ENCODE results near the gene SMAD3.

SMAD3 gene

DNA sequence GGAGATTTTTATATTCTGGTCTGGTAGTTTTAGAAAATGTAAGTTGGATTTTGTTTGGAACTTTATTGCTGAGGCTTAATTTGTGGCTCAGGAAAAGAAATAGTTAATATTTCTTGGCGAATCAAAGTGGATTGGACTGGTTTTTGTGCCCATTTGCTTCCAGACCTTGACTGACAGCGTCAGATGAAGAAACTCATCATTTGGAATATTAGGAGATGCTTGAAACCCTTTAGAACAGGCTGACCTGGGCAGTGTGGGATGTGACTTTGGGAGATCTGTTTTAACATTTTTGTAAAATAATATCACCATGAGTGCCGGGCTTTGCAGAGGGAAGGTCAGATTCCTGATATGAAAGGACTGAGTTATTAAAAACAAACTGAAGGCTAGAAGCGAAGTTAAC lies 106.1 kb downstream of the SMAD3 start (continued):
- TF ChIP-seq, protein P1, sequence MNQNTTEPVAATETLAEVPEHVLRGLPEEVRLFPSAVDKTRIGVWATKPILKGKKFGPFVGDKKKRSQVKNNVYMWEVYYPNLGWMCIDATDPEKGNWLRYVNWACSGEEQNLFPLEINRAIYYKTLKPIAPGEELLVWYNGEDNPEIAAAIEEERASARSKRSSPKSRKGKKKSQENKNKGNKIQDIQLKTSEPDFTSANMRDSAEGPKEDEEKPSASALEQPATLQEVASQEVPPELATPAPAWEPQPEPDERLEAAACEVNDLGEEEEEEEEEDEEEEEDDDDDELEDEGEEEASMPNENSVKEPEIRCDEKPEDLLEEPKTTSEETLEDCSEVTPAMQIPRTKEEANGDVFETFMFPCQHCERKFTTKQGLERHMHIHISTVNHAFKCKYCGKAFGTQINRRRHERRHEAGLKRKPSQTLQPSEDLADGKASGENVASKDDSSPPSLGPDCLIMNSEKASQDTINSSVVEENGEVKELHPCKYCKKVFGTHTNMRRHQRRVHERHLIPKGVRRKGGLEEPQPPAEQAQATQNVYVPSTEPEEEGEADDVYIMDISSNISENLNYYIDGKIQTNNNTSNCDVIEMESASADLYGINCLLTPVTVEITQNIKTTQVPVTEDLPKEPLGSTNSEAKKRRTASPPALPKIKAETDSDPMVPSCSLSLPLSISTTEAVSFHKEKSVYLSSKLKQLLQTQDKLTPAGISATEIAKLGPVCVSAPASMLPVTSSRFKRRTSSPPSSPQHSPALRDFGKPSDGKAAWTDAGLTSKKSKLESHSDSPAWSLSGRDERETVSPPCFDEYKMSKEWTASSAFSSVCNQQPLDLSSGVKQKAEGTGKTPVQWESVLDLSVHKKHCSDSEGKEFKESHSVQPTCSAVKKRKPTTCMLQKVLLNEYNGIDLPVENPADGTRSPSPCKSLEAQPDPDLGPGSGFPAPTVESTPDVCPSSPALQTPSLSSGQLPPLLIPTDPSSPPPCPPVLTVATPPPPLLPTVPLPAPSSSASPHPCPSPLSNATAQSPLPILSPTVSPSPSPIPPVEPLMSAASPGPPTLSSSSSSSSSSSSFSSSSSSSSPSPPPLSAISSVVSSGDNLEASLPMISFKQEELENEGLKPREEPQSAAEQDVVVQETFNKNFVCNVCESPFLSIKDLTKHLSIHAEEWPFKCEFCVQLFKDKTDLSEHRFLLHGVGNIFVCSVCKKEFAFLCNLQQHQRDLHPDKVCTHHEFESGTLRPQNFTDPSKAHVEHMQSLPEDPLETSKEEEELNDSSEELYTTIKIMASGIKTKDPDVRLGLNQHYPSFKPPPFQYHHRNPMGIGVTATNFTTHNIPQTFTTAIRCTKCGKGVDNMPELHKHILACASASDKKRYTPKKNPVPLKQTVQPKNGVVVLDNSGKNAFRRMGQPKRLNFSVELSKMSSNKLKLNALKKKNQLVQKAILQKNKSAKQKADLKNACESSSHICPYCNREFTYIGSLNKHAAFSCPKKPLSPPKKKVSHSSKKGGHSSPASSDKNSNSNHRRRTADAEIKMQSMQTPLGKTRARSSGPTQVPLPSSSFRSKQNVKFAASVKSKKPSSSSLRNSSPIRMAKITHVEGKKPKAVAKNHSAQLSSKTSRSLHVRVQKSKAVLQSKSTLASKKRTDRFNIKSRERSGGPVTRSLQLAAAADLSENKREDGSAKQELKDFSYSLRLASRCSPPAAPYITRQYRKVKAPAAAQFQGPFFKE (tag by site-specific recombination; IDR thresholded peaks at IDR 0.05; ENCODE audit: borderline replicate concordance): no peak
- no peak for TF ChIP-seq ZNF785 (tag by site-specific recombination; IDR thresholded peaks at IDR 0.05)
- TF ChIP-seq, protein P2, sequence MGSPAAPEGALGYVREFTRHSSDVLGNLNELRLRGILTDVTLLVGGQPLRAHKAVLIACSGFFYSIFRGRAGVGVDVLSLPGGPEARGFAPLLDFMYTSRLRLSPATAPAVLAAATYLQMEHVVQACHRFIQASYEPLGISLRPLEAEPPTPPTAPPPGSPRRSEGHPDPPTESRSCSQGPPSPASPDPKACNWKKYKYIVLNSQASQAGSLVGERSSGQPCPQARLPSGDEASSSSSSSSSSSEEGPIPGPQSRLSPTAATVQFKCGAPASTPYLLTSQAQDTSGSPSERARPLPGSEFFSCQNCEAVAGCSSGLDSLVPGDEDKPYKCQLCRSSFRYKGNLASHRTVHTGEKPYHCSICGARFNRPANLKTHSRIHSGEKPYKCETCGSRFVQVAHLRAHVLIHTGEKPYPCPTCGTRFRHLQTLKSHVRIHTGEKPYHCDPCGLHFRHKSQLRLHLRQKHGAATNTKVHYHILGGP (tag by site-specific recombination; IDR thresholded peaks at IDR 0.05): no peak
- no peak for TF ChIP-seq ZNF335 (tag by site-specific recombination; conservative IDR thresholded peaks at IDR 0.05)
- no peak for TF ChIP-seq ZNF248 (tag by site-specific recombination; IDR thresholded peaks at IDR 0.05)
- TF ChIP-seq ZNF394 (tag by site-specific recombination; IDR thresholded peaks at IDR 0.05; ENCODE audit: borderline replicate concordance): no peak
- TF ChIP-seq, protein P3, sequence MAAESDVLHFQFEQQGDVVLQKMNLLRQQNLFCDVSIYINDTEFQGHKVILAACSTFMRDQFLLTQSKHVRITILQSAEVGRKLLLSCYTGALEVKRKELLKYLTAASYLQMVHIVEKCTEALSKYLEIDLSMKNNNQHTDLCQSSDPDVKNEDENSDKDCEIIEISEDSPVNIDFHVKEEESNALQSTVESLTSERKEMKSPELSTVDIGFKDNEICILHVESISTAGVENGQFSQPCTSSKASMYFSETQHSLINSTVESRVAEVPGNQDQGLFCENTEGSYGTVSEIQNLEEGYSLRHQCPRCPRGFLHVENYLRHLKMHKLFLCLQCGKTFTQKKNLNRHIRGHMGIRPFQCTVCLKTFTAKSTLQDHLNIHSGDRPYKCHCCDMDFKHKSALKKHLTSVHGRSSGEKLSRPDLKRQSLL (tag by site-specific recombination; IDR thresholded peaks at IDR 0.05): no peak
- TF ChIP-seq, protein P4, sequence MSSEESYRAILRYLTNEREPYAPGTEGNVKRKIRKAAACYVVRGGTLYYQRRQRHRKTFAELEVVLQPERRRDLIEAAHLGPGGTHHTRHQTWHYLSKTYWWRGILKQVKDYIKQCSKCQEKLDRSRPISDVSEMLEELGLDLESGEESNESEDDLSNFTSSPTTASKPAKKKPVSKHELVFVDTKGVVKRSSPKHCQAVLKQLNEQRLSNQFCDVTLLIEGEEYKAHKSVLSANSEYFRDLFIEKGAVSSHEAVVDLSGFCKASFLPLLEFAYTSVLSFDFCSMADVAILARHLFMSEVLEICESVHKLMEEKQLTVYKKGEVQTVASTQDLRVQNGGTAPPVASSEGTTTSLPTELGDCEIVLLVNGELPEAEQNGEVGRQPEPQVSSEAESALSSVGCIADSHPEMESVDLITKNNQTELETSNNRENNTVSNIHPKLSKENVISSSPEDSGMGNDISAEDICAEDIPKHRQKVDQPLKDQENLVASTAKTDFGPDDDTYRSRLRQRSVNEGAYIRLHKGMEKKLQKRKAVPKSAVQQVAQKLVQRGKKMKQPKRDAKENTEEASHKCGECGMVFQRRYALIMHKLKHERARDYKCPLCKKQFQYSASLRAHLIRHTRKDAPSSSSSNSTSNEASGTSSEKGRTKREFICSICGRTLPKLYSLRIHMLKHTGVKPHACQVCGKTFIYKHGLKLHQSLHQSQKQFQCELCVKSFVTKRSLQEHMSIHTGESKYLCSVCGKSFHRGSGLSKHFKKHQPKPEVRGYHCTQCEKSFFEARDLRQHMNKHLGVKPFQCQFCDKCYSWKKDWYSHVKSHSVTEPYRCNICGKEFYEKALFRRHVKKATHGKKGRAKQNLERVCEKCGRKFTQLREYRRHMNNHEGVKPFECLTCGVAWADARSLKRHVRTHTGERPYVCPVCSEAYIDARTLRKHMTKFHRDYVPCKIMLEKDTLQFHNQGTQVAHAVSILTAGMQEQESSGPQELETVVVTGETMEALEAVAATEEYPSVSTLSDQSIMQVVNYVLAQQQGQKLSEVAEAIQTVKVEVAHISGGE (tag by site-specific recombination; conservative IDR thresholded peaks at IDR 0.05; ENCODE audit: low read depth): no peak
- TF ChIP-seq ZNF426 (tag by site-specific recombination; IDR thresholded peaks at IDR 0.05): no peak

DNA sequence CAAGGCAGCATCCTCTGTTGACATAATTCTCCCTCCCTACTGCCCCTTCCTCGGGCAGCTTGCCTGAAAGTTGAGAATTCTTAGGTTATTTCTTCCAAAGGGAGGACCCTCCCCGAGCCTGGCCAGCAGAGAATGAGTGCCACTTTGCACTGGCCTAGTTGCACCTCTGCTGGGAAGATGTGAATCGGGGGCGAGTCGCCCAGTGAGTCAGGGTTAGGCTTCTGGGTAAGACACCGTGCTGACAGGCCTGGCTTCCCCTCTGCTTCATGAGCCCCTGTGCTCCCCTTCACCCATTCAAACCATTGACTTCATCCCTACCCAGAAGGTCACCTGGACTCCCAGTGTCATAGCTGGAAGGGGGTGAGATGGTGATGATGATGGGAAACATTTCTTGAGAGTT lies 106.8 kb downstream of the SMAD3 start:
- CTCF ChIA-PET: interaction anchor here (0.6 kb wide), 1 partner anchor 125 kb away, joined by 3 read pairs; no protein-coding TSS in a partner anchor
- peaks cover 4 to 67% of the 10 kb centered on the region in 2 experiments for H3K36me3 ChIP-seq (ENCODE audit: control insufficient read depth in 2 of 2, insufficient read depth in 1 of 2, low read length in 2 of 2)
- no peaks in the 10 kb centered on the region for H3K9me3 ChIP-seq (ENCODE audit: control insufficient read depth, insufficient read depth, low read depth, low read length)
- TF ChIP-seq, protein P5, sequence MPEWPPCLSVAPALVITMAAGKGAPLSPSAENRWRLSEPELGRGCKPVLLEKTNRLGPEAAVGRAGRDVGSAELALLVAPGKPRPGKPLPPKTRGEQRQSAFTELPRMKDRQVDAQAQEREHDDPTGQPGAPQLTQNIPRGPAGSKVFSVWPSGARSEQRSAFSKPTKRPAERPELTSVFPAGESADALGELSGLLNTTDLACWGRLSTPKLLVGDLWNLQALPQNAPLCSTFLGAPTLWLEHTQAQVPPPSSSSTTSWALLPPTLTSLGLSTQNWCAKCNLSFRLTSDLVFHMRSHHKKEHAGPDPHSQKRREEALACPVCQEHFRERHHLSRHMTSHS (tag by site-specific recombination; IDR thresholded peaks at IDR 0.05): no peak
- no peak for TF ChIP-seq BCL11B (tag by site-specific recombination; IDR thresholded peaks at IDR 0.05; ENCODE audit: low read depth)
- no peak overlapping the region for H3K4me3 ChIP-seq (ENCODE audit: low read depth, low read length)
- no peak overlapping the region for H3K27ac ChIP-seq (ENCODE audit: extremely low read depth, low read depth, low read length)
- H3K4me1 ChIP-seq (ENCODE audit: control insufficient read depth, insufficient read depth, low read length): peaks cover 2% of the 10 kb centered on the region; the same call in 1 of the 2 replicates
- POLR2A ChIA-PET: no interaction called here
